Activated CD4-positive, alpha-beta memory T cell treated with anti-CD3 and anti-CD28 coated beads, Interleukin-2, amount 10 ng/mL, durations not matched to agents 7 days and 5 days (primary cell): ENCODE measurements around the gene DBT. TPM values are rescaled to one million over a fixed set of nuclear protein-coding genes. Genes with fewer than 3 reads are reported as not detected.
"Not testable (repeated sequence)": the region's sequence is repeated elsewhere in the genome, so short reads cannot be mapped to it uniquely, and the experiment has no call there.

Experiments
- CTCF ChIA-PET: fragments of 350-600 bp; sonication (Branson Sonifier 250); formaldehyde crosslinking; loops from one replicate; lab custom pipeline; 2021; ENCODE audit warnings: antibody characterized with exemption, inconsistent platforms; lab: Charles Lee
- POLR2A ChIA-PET: fragments of 350-600 bp; sonication (Branson Sonifier 250); formaldehyde crosslinking; loops from one replicate; lab custom pipeline; 2021; ENCODE audit warnings: antibody characterized with exemption; lab: Charles Lee
- DNase-seq: peaks from one replicate; pipeline ENCODE4 v3.0.0-alpha.2; 2020
- H3K27ac Mint-ChIP-seq: one replicate; pipeline ENCODE4 v1.8.0; 2021; ENCODE audit warnings: mild to moderate bottlenecking, mixed read lengths
- H3K27me3 Mint-ChIP-seq: one replicate; pipeline ENCODE4 v1.8.0; 2021; ENCODE audit warnings: mixed read lengths
- H3K36me3 Mint-ChIP-seq: one replicate; pipeline ENCODE4 v1.8.0; 2021; ENCODE audit warnings: low read depth, mixed read lengths
- H3K4me1 Mint-ChIP-seq: one replicate; pipeline ENCODE4 v1.8.0; 2021; ENCODE audit warnings: mixed read lengths
- H3K4me3 Mint-ChIP-seq: one replicate; pipeline ENCODE4 v1.8.0; 2021; ENCODE audit warnings: mild to moderate bottlenecking, mixed read lengths
- H3K9me3 Mint-ChIP-seq: one replicate; pipeline ENCODE4 v1.8.0; 2021; ENCODE audit warnings: mixed read lengths
- total RNA-seq, 2 experiments: library from RNA; stranded (reverse); gene quantifications; one replicate each; pipeline ENCODE4 v1.2.3, GENCODE V29; 2021

Gene DBT
- total RNA-seq, 2 experiments from 2014 or later: 12.1 to 12.9 TPM

DNA sequence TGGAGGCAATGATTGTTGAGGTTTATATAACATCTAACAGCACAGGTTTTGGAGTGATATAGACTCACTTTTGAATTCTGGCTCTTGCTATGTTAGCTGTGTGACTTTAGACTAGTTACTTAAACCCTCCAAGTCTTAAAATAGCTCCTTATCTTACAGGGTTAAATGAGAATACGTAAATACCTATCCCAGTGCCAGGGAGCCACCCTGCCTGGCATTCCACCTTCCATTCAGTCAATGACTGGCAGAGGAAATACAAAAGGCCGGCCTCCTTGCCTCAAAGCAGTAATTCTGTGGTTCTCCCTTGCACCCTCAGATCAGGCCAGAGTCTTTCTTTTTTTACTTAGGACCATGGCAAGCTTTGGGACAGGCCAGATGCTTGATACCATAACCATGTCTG lies 31.8 kb downstream of the DBT start:
- no peak for DNase-seq
- ChIA-PET CTCF (interaction anchor here (0.9 kb wide), 1 partner anchor 9 kb away, joined by 3 read pairs; no protein-coding TSS in a partner anchor), POLR2A (interaction anchor here (1.2 kb wide), 1 partner anchor 30 kb away, joined by 3 read pairs; no protein-coding TSS in a partner anchor)
- no peaks in the 10 kb centered on the region for H3K9me3 Mint-ChIP-seq
- no peak overlapping the region for H3K27ac Mint-ChIP-seq
- H3K4me3 Mint-ChIP-seq: no peak overlapping the region
- no peaks in the 10 kb centered on the region for H3K27me3 Mint-ChIP-seq
- H3K4me1 Mint-ChIP-seq: no peaks in the 10 kb centered on the region
- H3K36me3 Mint-ChIP-seq: peaks cover 30% of the 10 kb centered on the region

DNA sequence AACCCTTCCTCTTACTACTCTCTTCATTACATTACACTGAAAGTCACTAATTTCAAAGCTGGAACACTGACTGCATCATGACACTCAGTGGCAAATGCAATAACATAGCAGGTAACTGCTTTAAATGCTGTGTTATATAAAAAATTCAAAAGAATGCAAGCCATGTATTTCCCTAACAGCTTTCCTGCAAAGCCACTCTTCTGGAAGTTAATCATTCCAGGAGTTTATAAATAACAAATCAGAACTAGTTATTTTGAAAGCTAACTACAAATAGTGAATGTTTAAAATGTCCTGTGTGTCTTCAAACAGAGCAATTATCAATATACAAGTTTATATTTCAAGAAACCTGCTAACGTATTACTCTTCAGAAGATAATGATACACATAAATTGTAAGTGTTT lies 34.5 kb downstream of the DBT start:
- no peak overlapping the region for H3K27ac Mint-ChIP-seq
- H3K27me3 Mint-ChIP-seq: no peaks in the 10 kb centered on the region
- no peak for DNase-seq
- H3K9me3 Mint-ChIP-seq: no peaks in the 10 kb centered on the region
- CTCF ChIA-PET: interaction anchor here (0.7 kb wide), 1 partner anchor 171 kb away, joined by 3 read pairs; no protein-coding TSS in a partner anchor
- peaks cover 38% of the 10 kb centered on the region for H3K36me3 Mint-ChIP-seq
- POLR2A ChIA-PET: interaction anchor here (1.5 kb wide), 1 partner anchor 50 kb away, joined by 5 read pairs; the partner anchor contains the start of gene RTCA
- H3K4me3 Mint-ChIP-seq: no peak overlapping the region
- H3K4me1 Mint-ChIP-seq: no peaks in the 10 kb centered on the region

DNA sequence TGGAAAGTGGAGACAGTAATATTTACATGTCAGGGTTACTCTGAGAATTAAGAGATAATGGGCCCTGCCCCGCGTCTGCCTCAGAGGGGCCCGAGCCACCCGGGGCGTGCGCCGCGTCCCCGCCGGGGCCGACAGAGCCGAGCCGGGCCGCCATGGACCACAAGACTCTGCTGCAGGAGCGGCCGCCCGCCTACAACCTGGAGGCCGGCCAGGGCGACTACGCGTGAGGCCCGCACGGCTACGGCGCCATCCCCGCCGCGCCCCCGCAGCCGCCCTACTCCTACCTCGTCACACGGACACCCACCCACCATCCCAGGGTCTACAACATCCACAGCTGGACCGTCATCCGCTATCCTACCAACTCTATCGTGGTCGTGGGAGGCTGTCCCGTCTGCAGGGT lies 36.5 kb downstream of the DBT start:
- H3K27me3 Mint-ChIP-seq: no peaks in the 10 kb centered on the region
- no peaks in the 10 kb centered on the region for H3K9me3 Mint-ChIP-seq
- H3K4me1 Mint-ChIP-seq: no peaks in the 10 kb centered on the region
- no peak overlapping the region for H3K4me3 Mint-ChIP-seq
- peaks cover 33% of the 10 kb centered on the region for H3K36me3 Mint-ChIP-seq
- POLR2A ChIA-PET: no interaction called here
- DNase-seq: no peak
- no peak overlapping the region for H3K27ac Mint-ChIP-seq
- CTCF ChIA-PET: no interaction called here

- no peaks in the 10 kb centered on the region for H3K27me3 Mint-ChIP-seq
- ChIA-PET POLR2A (no interaction called here), CTCF (no interaction called here)
- no peak for DNase-seq
- H3K27ac Mint-ChIP-seq: no peak overlapping the region
- peaks cover 60% of the 10 kb centered on the region for H3K36me3 Mint-ChIP-seq
- H3K4me1 Mint-ChIP-seq: no peaks in the 10 kb centered on the region
- H3K4me3 Mint-ChIP-seq: no peak overlapping the region
- peaks cover 8% of the 10 kb centered on the region for H3K9me3 Mint-ChIP-seq
These were observed 43.3 kb downstream of the DBT start for GRCh38 chr1:100206301-100206700.

GRCh38 chr1:100205593-100205992 lies 44.0 kb downstream of the DBT start:
- H3K27ac Mint-ChIP-seq, DNase-seq, H3K27me3 Mint-ChIP-seq, H3K4me1 Mint-ChIP-seq, POLR2A ChIA-PET, H3K4me3 Mint-ChIP-seq, CTCF ChIA-PET: not testable (repeated sequence)
- peaks cover 11% of the 10 kb centered on the region for H3K9me3 Mint-ChIP-seq
- H3K36me3 Mint-ChIP-seq: peaks cover 66% of the 10 kb centered on the region

GRCh38 chr1:100205103-100205502 lies 44.5 kb downstream of the DBT start:
- CTCF ChIA-PET, H3K27me3 Mint-ChIP-seq, POLR2A ChIA-PET, H3K27ac Mint-ChIP-seq, DNase-seq, H3K4me3 Mint-ChIP-seq, H3K4me1 Mint-ChIP-seq: not testable (repeated sequence)
- Mint-ChIP-seq H3K9me3 (peaks cover 11% of the 10 kb centered on the region), H3K36me3 (peaks cover 68% of the 10 kb centered on the region)

DNA sequence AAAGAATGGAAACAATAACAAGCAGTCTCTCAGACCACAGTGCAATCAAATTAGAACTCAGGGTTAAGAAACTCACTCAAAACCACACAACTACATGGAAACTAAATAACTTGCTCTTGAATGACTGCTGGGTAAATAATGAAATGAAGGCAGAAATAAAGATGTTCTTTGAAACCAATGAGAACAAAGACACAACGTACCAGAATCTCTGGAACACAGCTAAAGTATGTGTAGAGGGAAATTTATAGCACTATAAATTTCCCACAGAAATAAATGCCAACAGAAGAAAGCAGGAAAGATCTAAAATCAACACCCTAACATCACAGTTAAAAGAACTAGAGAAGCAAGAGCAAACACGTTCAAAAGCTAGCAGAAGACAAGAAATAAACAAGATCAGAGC lies 46.9 kb downstream of the DBT start:
- POLR2A ChIA-PET, CTCF ChIA-PET, H3K27ac Mint-ChIP-seq, DNase-seq, H3K4me1 Mint-ChIP-seq, H3K27me3 Mint-ChIP-seq, H3K4me3 Mint-ChIP-seq: not testable (repeated sequence)
- peaks cover 76% of the 10 kb centered on the region for H3K36me3 Mint-ChIP-seq
- H3K9me3 Mint-ChIP-seq: peaks cover 11% of the 10 kb centered on the region

DNA sequence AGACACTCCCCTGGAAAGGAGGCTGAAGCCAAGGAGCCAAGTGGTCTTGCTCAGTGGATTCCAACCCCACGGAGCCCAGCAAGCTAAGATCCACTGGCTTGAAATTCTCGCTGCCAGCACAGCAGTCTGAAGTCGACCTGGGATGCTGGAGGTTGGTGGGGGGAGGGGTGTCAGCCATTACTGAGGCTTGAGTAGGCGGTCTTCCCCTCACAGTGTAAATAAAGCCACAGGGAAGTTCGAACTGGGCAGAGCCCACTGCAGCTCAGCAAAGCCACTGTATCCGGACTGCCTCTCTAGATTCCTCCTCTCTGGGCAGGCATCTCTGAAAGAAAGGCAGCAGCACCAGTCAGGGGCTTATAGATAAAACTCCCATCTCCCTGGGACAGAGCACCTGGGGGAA lies 49.6 kb downstream of the DBT start:
- H3K27ac Mint-ChIP-seq, H3K4me1 Mint-ChIP-seq, H3K27me3 Mint-ChIP-seq, H3K9me3 Mint-ChIP-seq, DNase-seq, H3K4me3 Mint-ChIP-seq, CTCF ChIA-PET: not testable (repeated sequence)
- POLR2A ChIA-PET: interaction anchor here (0.6 kb wide), 1 partner anchor 422 kb away, joined by 4 read pairs; no protein-coding TSS in a partner anchor
- H3K36me3 Mint-ChIP-seq: peaks cover 72% of the 10 kb centered on the region

- peaks cover 57% of the 10 kb centered on the region for H3K36me3 Mint-ChIP-seq
- POLR2A ChIA-PET: no interaction called here
- H3K27me3 Mint-ChIP-seq: no peaks in the 10 kb centered on the region
- no peaks in the 10 kb centered on the region for H3K4me1 Mint-ChIP-seq
- CTCF ChIA-PET: no interaction called here
- no peak overlapping the region for H3K27ac Mint-ChIP-seq
- no peak for DNase-seq
- H3K9me3 Mint-ChIP-seq: peaks cover 6% of the 10 kb centered on the region
- H3K4me3 Mint-ChIP-seq: no peak overlapping the region
These were observed 51.0 kb downstream of the DBT start for GRCh38 chr1:100198596-100198995.

DNA sequence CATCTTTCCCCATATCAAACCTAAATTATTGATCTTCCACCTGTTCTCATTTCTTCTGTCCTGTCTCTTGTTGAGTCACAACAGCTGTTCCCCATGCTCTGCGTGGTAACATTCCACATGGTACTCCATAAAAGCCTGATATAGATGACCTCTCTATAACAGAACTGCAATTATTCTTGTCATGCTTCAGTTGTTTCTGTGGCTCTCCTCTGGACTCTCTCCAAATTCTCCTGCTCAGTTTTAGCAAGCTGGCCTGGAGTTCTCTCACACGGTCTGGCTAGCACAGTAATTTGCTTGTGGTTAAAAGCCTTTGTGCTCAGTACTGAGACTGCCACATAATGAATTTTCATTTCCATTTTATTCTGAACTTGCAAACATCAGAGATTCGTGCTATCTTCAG lies 61.0 kb downstream of the DBT start:
- no peak overlapping the region for H3K4me3 Mint-ChIP-seq
- ChIA-PET CTCF (no interaction called here), POLR2A (no interaction called here)
- no peak overlapping the region for H3K27ac Mint-ChIP-seq
- H3K36me3 Mint-ChIP-seq: peaks cover 4% of the 10 kb centered on the region
- H3K9me3 Mint-ChIP-seq: no peaks in the 10 kb centered on the region
- no peaks in the 10 kb centered on the region for H3K4me1 Mint-ChIP-seq
- no peak for DNase-seq
- H3K27me3 Mint-ChIP-seq: no peaks in the 10 kb centered on the region

GRCh38 chr1:100187912-100188311 lies 61.7 kb downstream of the DBT start:
- Mint-ChIP-seq H3K36me3 (peaks cover 4% of the 10 kb centered on the region), H3K27ac (no peak overlapping the region), H3K27me3 (no peaks in the 10 kb centered on the region), H3K4me1 (no peaks in the 10 kb centered on the region), H3K4me3 (no peak overlapping the region), H3K9me3 (no peaks in the 10 kb centered on the region)
- no peak for DNase-seq
- ChIA-PET CTCF (no interaction called here), POLR2A (no interaction called here)

- H3K4me3 Mint-ChIP-seq: no peak overlapping the region
- H3K27me3 Mint-ChIP-seq: no peaks in the 10 kb centered on the region
- H3K36me3 Mint-ChIP-seq: no peaks in the 10 kb centered on the region
- DNase-seq: no peak
- no peaks in the 10 kb centered on the region for H3K9me3 Mint-ChIP-seq
- H3K4me1 Mint-ChIP-seq: no peaks in the 10 kb centered on the region
- POLR2A ChIA-PET: no interaction called here
- H3K27ac Mint-ChIP-seq: no peak overlapping the region
- CTCF ChIA-PET: no interaction called here
These were observed 65.1 kb downstream of the DBT start for GRCh38 chr1:100184536-100184935.

GRCh38 chr1:100183370-100183769 lies 66.3 kb downstream of the DBT start:
- ChIA-PET CTCF (no interaction called here), POLR2A (no interaction called here)
- H3K4me1 Mint-ChIP-seq: no peaks in the 10 kb centered on the region
- H3K27ac Mint-ChIP-seq: no peak overlapping the region
- no peaks in the 10 kb centered on the region for H3K36me3 Mint-ChIP-seq
- DNase-seq: no peak
- H3K27me3 Mint-ChIP-seq: no peaks in the 10 kb centered on the region
- H3K9me3 Mint-ChIP-seq: no peaks in the 10 kb centered on the region
- no peak overlapping the region for H3K4me3 Mint-ChIP-seq

GRCh38 chr1:100178091-100178490 lies 71.5 kb downstream of the DBT start, which contains the start of gene LRRC39:
Gene LRRC39 (minus strand): TSS chr1:100178256. CDS start chr1:100168516, 9,740 bp downstream.
- H3K36me3 Mint-ChIP-seq: no peaks in the 10 kb centered on the region
- peaks cover 2% of the 10 kb centered on the region for H3K27me3 Mint-ChIP-seq
- DNase-seq: no peak
- ChIA-PET CTCF (no interaction called here), POLR2A (no interaction called here)
- no peak within 1 kb of the TSS for H3K4me3 Mint-ChIP-seq
- no peaks in the 10 kb centered on the region for H3K9me3 Mint-ChIP-seq
- H3K27ac Mint-ChIP-seq: no peak within 1 kb of the TSS
- H3K4me1 Mint-ChIP-seq: no peaks in the 10 kb centered on the region
